HTERT RPE-1 (cell line): ENCODE measurements around the gene BPIFB3.

Experiments used
- in situ Hi-C: fragments of 300-500 bp; cut with MboI; formaldehyde crosslinking; loops from 4 replicates; pipeline ENCODE4 v1.14.3; 2020; ENCODE audit warnings: low sequenced_read_pairs

BPIFB3 gene

GRCh38 chr20:33015700-33016580 lies 37.8 kb upstream of the BPIFB3 start:
- in situ Hi-C loops = no loop called here

- in situ Hi-C loops = no loop called here
These were observed 37.1 kb upstream of the BPIFB3 start for GRCh38 chr20:33016581-33017109.

- in situ Hi-C loops = no loop called here
These were observed 36.2 kb upstream of the BPIFB3 start for GRCh38 chr20:33017542-33017941.

- in situ Hi-C loops = no loop called here
These were observed 35.4 kb upstream of the BPIFB3 start for GRCh38 chr20:33018169-33018931.

- in situ Hi-C loops = no loop called here
These were observed 34.0 kb upstream of the BPIFB3 start for GRCh38 chr20:33019465-33020277.

GRCh38 chr20:33020278-33021161 lies 33.2 kb upstream of the BPIFB3 start:
- in situ Hi-C loops = no loop called here

- in situ Hi-C loops = no loop called here
These were observed 31.8 kb upstream of the BPIFB3 start for GRCh38 chr20:33021879-33022278.

- in situ Hi-C loops = no loop called here
These were observed 31.4 kb upstream of the BPIFB3 start for GRCh38 chr20:33022289-33022688.

- in situ Hi-C loops = no loop called here
These were observed 30.8 kb upstream of the BPIFB3 start for GRCh38 chr20:33022694-33023438.

- in situ Hi-C loops = no loop called here
These were observed 30.1 kb upstream of the BPIFB3 start for GRCh38 chr20:33023439-33024242.

- in situ Hi-C loops = no loop called here
These were observed 29.5 kb upstream of the BPIFB3 start for GRCh38 chr20:33024243-33024560.

- in situ Hi-C loops = no loop called here
These were observed 28.9 kb upstream of the BPIFB3 start for GRCh38 chr20:33024609-33025317.

GRCh38 chr20:33025318-33025876 lies 28.3 kb upstream of the BPIFB3 start:
- in situ Hi-C loops = no loop called here

GRCh38 chr20:33026072-33026778 lies 27.5 kb upstream of the BPIFB3 start:
- in situ Hi-C loops = no loop called here

- in situ Hi-C loops = no loop called here
These were observed 26.6 kb upstream of the BPIFB3 start for GRCh38 chr20:33026779-33027759.
